GM12892 (cell line): ENCODE measurements around the gene FAM25C.
"Not testable (repeated sequence)": the region's sequence is repeated elsewhere in the genome, so short reads cannot be mapped to it uniquely, and the experiment has no call there.

Experiments used
- POLR2A ChIP-seq: IDR thresholded peaks from 2 replicates; pipeline ENCODE4 v1.6.1; 2011; ENCODE audit warnings: low read depth, low read length, control low read depth
- POLR2AphosphoS5 ChIP-seq: IDR thresholded peaks from 2 replicates; pipeline ENCODE4 v1.6.1; 2011; ENCODE audit warnings: low read depth, low read length, control low read depth

DNA sequence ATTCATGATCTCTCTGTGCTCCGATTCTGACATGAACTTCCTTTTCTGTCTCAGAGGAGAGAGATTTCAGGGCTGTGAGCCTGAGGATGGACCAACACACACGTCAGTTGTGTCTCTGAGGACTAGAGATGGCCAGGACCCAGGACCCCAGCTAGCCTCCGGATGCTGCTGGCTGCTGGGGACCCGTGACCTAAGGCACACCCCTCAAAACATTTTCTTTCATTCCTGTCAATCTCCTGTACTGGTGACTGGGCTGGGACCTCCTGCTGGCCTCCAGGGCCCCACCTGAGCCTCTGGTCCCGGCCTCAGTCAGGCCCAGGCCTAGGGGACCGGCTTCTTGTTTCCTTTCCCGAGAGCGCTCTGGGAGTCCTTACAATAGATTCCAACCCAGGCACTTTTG is 42.4 kb downstream of the FAM25C start:
- not testable (repeated sequence) for TF ChIP-seq POLR2A, POLR2AphosphoS5
